IMR-90 (cell line): ENCODE results near the gene DAAM2. TPM values are rescaled to one million over a fixed set of nuclear protein-coding genes. Genes with fewer than 3 reads are reported as not detected.

ENCODE experiments used
- ATAC-seq: fragments of 200-7000 bp; cut with Tn5 transposase; 2 replicates; pipeline ENCODE4 v1.9.1; 2020; ENCODE audit warnings: low read depth, mild to moderate bottlenecking, moderate library complexity
- BruUV-seq: library from RNA; stranded (reverse); fragments of 400-500 nt; replicated peaks from 2 replicates; lab custom pipeline; 2021; lab: Mats Ljungman, UMichigan
- CTCF ChIA-PET: fragments of 300-600 bp; formaldehyde crosslinking; extraction: SDS; loops from one replicate; lab custom pipeline; 2021; ENCODE audit warnings: antibody characterized with exemption; lab: Yijun Ruan, JAX
- POLR2A ChIA-PET: fragments of 300-600 bp; sonication (Branson Sonifier 250); formaldehyde crosslinking; loops from one replicate; lab custom pipeline; 2022; ENCODE audit warnings: antibody characterized with exemption; ENCODE audit not compliant: unreplicated experiment; lab: Charles Lee
- DNase-seq: peaks from one replicate; pipeline ENCODE4 v3.0.0; 2013
- H2AFZ ChIP-seq: replicated peaks from 2 replicates; pipeline ENCODE3; 2013; ENCODE audit warnings: low read length, mild to moderate bottlenecking; ENCODE audit not compliant: poor library complexity
- H2AK5ac ChIP-seq: 2 replicates; pipeline ENCODE4 v1.6.1; 2013; ENCODE audit warnings: low read depth, low read length, inconsistent platforms
- H2AK9ac ChIP-seq: replicated peaks from 2 replicates; pipeline ENCODE3; 2013; ENCODE audit warnings: mild to moderate bottlenecking, low read depth, low read length, moderate library complexity; ENCODE audit not compliant: poor library complexity
- H2BK120ac ChIP-seq: 2 replicates; pipeline ENCODE4 v1.6.1; 2013; ENCODE audit warnings: low read depth, low read length, inconsistent platforms
- H2BK15ac ChIP-seq: 3 replicates; pipeline ENCODE4 v1.6.1; 2013; ENCODE audit warnings: low read depth, low read length, inconsistent platforms
- H2BK20ac ChIP-seq: 2 replicates; pipeline ENCODE4 v1.6.1; 2013; ENCODE audit warnings: low read depth, mild to moderate bottlenecking, inconsistent platforms, low read length, moderate library complexity
- H2BK5ac ChIP-seq: 2 replicates; pipeline ENCODE4 v1.6.1; 2013; ENCODE audit warnings: mild to moderate bottlenecking, low read depth, low read length, inconsistent platforms; ENCODE audit not compliant: poor library complexity, severe bottlenecking
- H3K14ac ChIP-seq: replicated peaks from 2 replicates; pipeline ENCODE4 v1.6.1; 2013; ENCODE audit warnings: low read depth, low read length, inconsistent platforms
- H3K18ac ChIP-seq: 2 replicates; pipeline ENCODE4 v1.6.1; 2013; ENCODE audit warnings: low read depth, low read length, control low read depth
- H3K23ac ChIP-seq: 2 replicates; pipeline ENCODE4 v1.6.1; 2013; ENCODE audit warnings: low read depth, low read length, inconsistent platforms
- H3K27ac ChIP-seq: 2 replicates; pipeline ENCODE4 v1.5.1; 2013; ENCODE audit warnings: mild to moderate bottlenecking, control low read depth, low read length; ENCODE audit not compliant: insufficient read depth
- H3K27me3 ChIP-seq: 2 replicates; pipeline ENCODE4 v1.6.1; 2013; ENCODE audit warnings: low read length; ENCODE audit not compliant: control insufficient read depth, insufficient read depth
- H3K36me3 ChIP-seq: 2 replicates; pipeline ENCODE4 v1.6.1; 2013; ENCODE audit warnings: low read length, mixed read lengths; ENCODE audit not compliant: control insufficient read depth, insufficient read depth
- H3K4ac ChIP-seq: 2 replicates; pipeline ENCODE4 v1.6.1; 2013; ENCODE audit warnings: low read depth, low read length, inconsistent platforms
- H3K4me1 ChIP-seq: 2 replicates; pipeline ENCODE4 v1.6.1; 2013; ENCODE audit warnings: low read length, mixed read lengths; ENCODE audit not compliant: control insufficient read depth, insufficient read depth
- H3K4me2 ChIP-seq: 2 replicates; pipeline ENCODE4 v1.6.1; 2013; ENCODE audit warnings: low read depth, mild to moderate bottlenecking, control low read depth, low read length, moderate library complexity
- H3K4me3 ChIP-seq: 2 replicates; pipeline ENCODE4 v1.5.1; 2013; ENCODE audit warnings: low read depth, mild to moderate bottlenecking, control low read depth, low read length, moderate library complexity; ENCODE audit not compliant: insufficient read depth
- H3K56ac ChIP-seq: 2 replicates; pipeline ENCODE4 v1.6.1; 2013; ENCODE audit warnings: low read length, inconsistent platforms; ENCODE audit not compliant: insufficient read depth; ENCODE audit errors: extremely low read depth
- H3K79me1 ChIP-seq, 2 experiments: 2 replicates each; pipeline ENCODE4 v1.6.1; 2013; ENCODE audit warnings: low read length in 2 of 2, inconsistent platforms in 1 of 2, low read depth in 1 of 2
- H3K9ac ChIP-seq: 2 replicates; pipeline ENCODE4 v1.6.1; 2013; ENCODE audit warnings: low read depth, low read length, control low read depth
- H3K9me1 ChIP-seq: 2 replicates; pipeline ENCODE4 v1.6.1; 2013; ENCODE audit warnings: low read length, inconsistent platforms; ENCODE audit not compliant: insufficient read depth
- H3K9me3 ChIP-seq: 2 replicates; pipeline ENCODE4 v1.6.1; 2013; ENCODE audit warnings: low read length; ENCODE audit not compliant: control insufficient read depth, insufficient read depth
- H4K20me1 ChIP-seq: 2 replicates; pipeline ENCODE4 v1.6.1; 2013; ENCODE audit warnings: low read length, inconsistent platforms; ENCODE audit not compliant: insufficient read depth
- H4K5ac ChIP-seq: 2 replicates; pipeline ENCODE4 v1.6.1; 2013; ENCODE audit warnings: mild to moderate bottlenecking, low read depth, low read length, control low read depth
- H4K8ac ChIP-seq, 2 experiments: 2 replicates each; pipeline ENCODE4 v1.6.1; 2013; ENCODE audit warnings: low read depth in 2 of 2, low read length in 2 of 2, control low read depth in 1 of 2, inconsistent platforms in 1 of 2
- H4K91ac ChIP-seq: 2 replicates; pipeline ENCODE4 v1.6.1; 2013; ENCODE audit warnings: low read depth, low read length, inconsistent platforms; ENCODE audit not compliant: insufficient read depth
- BHLHE40 ChIP-seq: fragments of 150-350 bp; IDR thresholded peaks from 2 replicates; pipeline ENCODE4 v1.6.1; 2016; ENCODE audit warnings: mild to moderate bottlenecking, low read depth, low read length
- CEBPB ChIP-seq: IDR thresholded peaks from 2 replicates; pipeline ENCODE4 v1.6.1; 2012; ENCODE audit warnings: low read depth, low read length, improper control_type of control experiment
- CTCF ChIP-seq: conservative IDR thresholded peaks from 2 replicates; pipeline ENCODE4 v1.5.1; 2012; ENCODE audit warnings: mild to moderate bottlenecking, low read depth, low read length, improper control_type of control experiment
- ELK1 ChIP-seq: fragments of 150-350 bp; IDR thresholded peaks from 2 replicates; pipeline ENCODE4 v1.6.1; 2016; ENCODE audit warnings: low read depth, mild to moderate bottlenecking, low read length, moderate library complexity, borderline replicate concordance
- FOS ChIP-seq: fragments of 150-350 bp; IDR thresholded peaks from 2 replicates; pipeline ENCODE4 v1.6.1; 2016; ENCODE audit warnings: low read depth, low read length
- MAFK ChIP-seq: IDR thresholded peaks from 2 replicates; pipeline ENCODE4 v1.6.1; 2012; ENCODE audit warnings: low read depth, low read length, improper control_type of control experiment
- MAZ ChIP-seq: IDR thresholded peaks from 2 replicates; pipeline ENCODE4 v1.6.1; 2012; ENCODE audit warnings: low read depth, mild to moderate bottlenecking, low read length, improper control_type of control experiment, moderate library complexity, borderline replicate concordance
- NFE2L2 ChIP-seq: fragments of 150-350 bp; IDR thresholded peaks from 2 replicates; pipeline ENCODE4 v1.6.1; 2016; ENCODE audit warnings: low read depth, mild to moderate bottlenecking, low read length
- POLR2A ChIP-seq: IDR thresholded peaks from 2 replicates; pipeline ENCODE4 v1.6.1; 2012; ENCODE audit warnings: mild to moderate bottlenecking, low read depth, low read length
- RAD21 ChIP-seq: IDR thresholded peaks from 2 replicates; pipeline ENCODE4 v1.6.1; 2012; ENCODE audit warnings: low read length, improper control_type of control experiment
- RCOR1 ChIP-seq: IDR thresholded peaks from 2 replicates; pipeline ENCODE4 v1.6.1; 2012; ENCODE audit warnings: mild to moderate bottlenecking, low read length, improper control_type of control experiment; ENCODE audit not compliant: insufficient replicate concordance
- RFX5 ChIP-seq: IDR thresholded peaks from 2 replicates; pipeline ENCODE4 v1.8.0; 2012; ENCODE audit warnings: low read depth, mild to moderate bottlenecking, low read length, moderate library complexity
- SMC3 ChIP-seq: fragments of 150-350 bp; IDR thresholded peaks from 2 replicates; pipeline ENCODE4 v1.6.1; 2016; ENCODE audit warnings: low read depth, mild to moderate bottlenecking, antibody characterized with exemption, low read length, moderate library complexity
- USF2 ChIP-seq: fragments of 150-350 bp; IDR thresholded peaks from 2 replicates; pipeline ENCODE4 v1.6.1; 2017; ENCODE audit warnings: mild to moderate bottlenecking, antibody characterized with exemption, low read length, low read depth
- dilution Hi-C: fragments of 300-500 bp; cut with HindIII; formaldehyde crosslinking; loops from one replicate; pipeline ENCODE4 v1.14.3; 2018; ENCODE audit warnings: low sequenced_read_pairs; ENCODE audit not compliant: unreplicated experiment
- in situ Hi-C: fragments of 300-500 bp; cut with MboI; formaldehyde crosslinking; loops from 3 replicates; pipeline ENCODE4 v1.14.3; 2019; ENCODE audit warnings: low sequenced_read_pairs, inconsistent platforms, mixed read lengths
- intact Hi-C: fragments of 100-400 bp; cut with micrococcal nuclease; formaldehyde crosslinking; loops from 2 replicates; pipeline ENCODE4 v1.10.0; 2022
- polyA plus RNA-seq, 3 experiments: library from polyadenylated mRNA; depleted of rRNA; stranded (reverse); fragments of >200 nt; gene quantifications; 2 replicates each; pipeline ENCODE4 v1.2.3, GENCODE V29; 2012; ENCODE audit warnings: low replicate concordance in 1 of 3
- total RNA-seq: library from RNA; depleted of rRNA; stranded (reverse); fragments of >200 nt; gene quantifications from 2 replicates; pipeline ENCODE4 v1.2.3, GENCODE V29; 2012

Gene DAAM2
- total and polyA plus RNA-seq, 2 of the 4 experiments (the other 2 are of a cell fraction): 11.2 to 12.9 TPM

GRCh38 chr6:39820553-39820952 is 28.4 kb downstream of the DAAM2 start:
- Histone ChIP-seq H2BK5ac (no peak overlapping the region), H2AK5ac (no peak overlapping the region), H4K20me1 (no peaks in the 10 kb centered on the region), H4K5ac (peak overlapping the region; percentile 86), H3K9me1 (peaks cover 12% of the 10 kb centered on the region), H3K27ac (no peak overlapping the region), H2BK120ac (no peak overlapping the region), H3K4me3 (no peak overlapping the region), H3K23ac (no peak overlapping the region), H4K8ac (no peak overlapping the region), H3K14ac (no peak overlapping the region), H3K79me1 (peaks cover 2 to 13% of the 10 kb centered on the region in 2 experiments; a peak in 1 of 4 replicates), H2AFZ (no peak overlapping the region), H4K91ac (no peak overlapping the region), H3K27me3 (no peaks in the 10 kb centered on the region), H2AK9ac (no peak overlapping the region), H3K4me2 (no peak overlapping the region), H2BK20ac (no peak overlapping the region), H3K9me3 (no peaks in the 10 kb centered on the region), H3K4ac (no peak overlapping the region), H3K9ac (no peak overlapping the region), H3K36me3 (no peaks in the 10 kb centered on the region), H3K18ac (no peak overlapping the region), H3K4me1 (peaks cover 34% of the 10 kb centered on the region), H2BK15ac (no peak overlapping the region), H3K56ac (no peak overlapping the region)
- intact Hi-C loops (no loop called here), dilution Hi-C loops (no loop called here), in situ Hi-C loops (no loop called here)
- no TSS peak for BruUV-seq
- DNase-seq (no peak), ATAC-seq (no peak)
- CTCF ChIA-PET: interaction anchor here (1.4 to 1.5 kb wide), 2 partner anchors 30 to 45 kb away, joined by 3 to 6 read pairs; no protein-coding TSS in a partner anchor
- POLR2A ChIA-PET: no interaction called here
- TF ChIP-seq USF2: no peak
- no peak for TF ChIP-seq NFE2L2
- TF ChIP-seq SMC3: no peak
- no peak for TF ChIP-seq CTCF
- no peak for TF ChIP-seq RAD21
- TF ChIP-seq MAZ: no peak
- no peak for TF ChIP-seq RCOR1
- no peak for TF ChIP-seq FOS
- TF ChIP-seq POLR2A: no peak
- TF ChIP-seq RFX5: no peak
- TF ChIP-seq ELK1: no peak
- no peak for TF ChIP-seq CEBPB
- no peak for TF ChIP-seq MAFK
- no peak for TF ChIP-seq BHLHE40
